ENCODE measurements around the gene AOAH. TPM values are rescaled to one million over a fixed set of nuclear protein-coding genes. Genes with fewer than 3 reads are reported as not detected.
A peak's percentile ranks its signal among the peaks of the same experiment; 100 is the strongest.

The AOAH gene
- total RNA-seq, 1 donor from 2014 or later: 0.40 TPM

GRCh38 chr7:36671432-36671829 lies 52.9 kb downstream of the AOAH start:
- no peak overlapping the region for H3K27ac Mint-ChIP-seq
- no peaks in the 10 kb centered on the region for H3K27me3 Mint-ChIP-seq (ENCODE audit: low read depth)
- H3K4me3 Mint-ChIP-seq: no peak overlapping the region
- H3K36me3 Mint-ChIP-seq: no peaks in the 10 kb centered on the region
- no peak for TF ChIP-seq CTCF (IDR thresholded peaks at IDR 0.05; ENCODE audit: unreplicated experiment)
- H3K4me1 Mint-ChIP-seq: peaks cover 38% of the 10 kb centered on the region
- no peak for DNase-seq (ENCODE audit: low spot score in 2 of 2, unreplicated experiment in 2 of 2)
- H3K9me3 Mint-ChIP-seq: no peaks in the 10 kb centered on the region

GRCh38 chr7:36670585-36671431 lies 53.5 kb downstream of the AOAH start:
- peak; percentile 84 for TF ChIP-seq CTCF (IDR thresholded peaks at IDR 0.05; ENCODE audit: unreplicated experiment)
- peaks cover 3% of the 10 kb centered on the region for H3K9me3 Mint-ChIP-seq
- peaks cover 3% of the 10 kb centered on the region for H3K36me3 Mint-ChIP-seq
- peak in 1 of 2 experiments; percentile 54 for DNase-seq (ENCODE audit: low spot score in 2 of 2, unreplicated experiment in 2 of 2)
- no peak overlapping the region for H3K4me3 Mint-ChIP-seq
- no peaks in the 10 kb centered on the region for H3K27me3 Mint-ChIP-seq (ENCODE audit: low read depth)
- H3K27ac Mint-ChIP-seq: peak overlapping the region; percentile 82
- peaks cover 38% of the 10 kb centered on the region for H3K4me1 Mint-ChIP-seq

- no peaks in the 10 kb centered on the region for H3K27me3 Mint-ChIP-seq (ENCODE audit: low read depth)
- peak overlapping the region; percentile 82 for H3K27ac Mint-ChIP-seq
- H3K4me3 Mint-ChIP-seq: no peak overlapping the region
- no peak for DNase-seq (ENCODE audit: low spot score in 2 of 2, unreplicated experiment in 2 of 2)
- peaks cover 32% of the 10 kb centered on the region for H3K4me1 Mint-ChIP-seq
- TF ChIP-seq CTCF (IDR thresholded peaks at IDR 0.05; ENCODE audit: unreplicated experiment): no peak
- H3K9me3 Mint-ChIP-seq: peaks cover 19% of the 10 kb centered on the region
- H3K36me3 Mint-ChIP-seq: peaks cover 15% of the 10 kb centered on the region
These were observed 55.5 kb downstream of the AOAH start for GRCh38 chr7:36668750-36669149.

GRCh38 chr7:36668080-36668479 lies 56.2 kb downstream of the AOAH start:
- Mint-ChIP-seq H3K27me3 (ENCODE audit: low read depth) (no peaks in the 10 kb centered on the region), H3K27ac (peak overlapping the region; percentile 82), H3K4me3 (no peak overlapping the region), H3K9me3 (peaks cover 26% of the 10 kb centered on the region), H3K4me1 (peaks cover 32% of the 10 kb centered on the region), H3K36me3 (peaks cover 18% of the 10 kb centered on the region)
- no peak for TF ChIP-seq CTCF (IDR thresholded peaks at IDR 0.05; ENCODE audit: unreplicated experiment)
- DNase-seq (ENCODE audit: low spot score in 2 of 2, unreplicated experiment in 2 of 2): no peak

- no peak overlapping the region for H3K4me3 Mint-ChIP-seq
- DNase-seq (ENCODE audit: low spot score in 2 of 2, unreplicated experiment in 2 of 2): no peak
- H3K27me3 Mint-ChIP-seq (ENCODE audit: low read depth): no peaks in the 10 kb centered on the region
- H3K4me1 Mint-ChIP-seq: peaks cover 32% of the 10 kb centered on the region
- H3K36me3 Mint-ChIP-seq: peaks cover 18% of the 10 kb centered on the region
- no peak for TF ChIP-seq CTCF (IDR thresholded peaks at IDR 0.05; ENCODE audit: unreplicated experiment)
- H3K27ac Mint-ChIP-seq: peak overlapping the region; percentile 75
- peaks cover 27% of the 10 kb centered on the region for H3K9me3 Mint-ChIP-seq
These were observed 57.1 kb downstream of the AOAH start for GRCh38 chr7:36667007-36667745.
